ENCODE data around the gene ARHGAP36.

DNA sequence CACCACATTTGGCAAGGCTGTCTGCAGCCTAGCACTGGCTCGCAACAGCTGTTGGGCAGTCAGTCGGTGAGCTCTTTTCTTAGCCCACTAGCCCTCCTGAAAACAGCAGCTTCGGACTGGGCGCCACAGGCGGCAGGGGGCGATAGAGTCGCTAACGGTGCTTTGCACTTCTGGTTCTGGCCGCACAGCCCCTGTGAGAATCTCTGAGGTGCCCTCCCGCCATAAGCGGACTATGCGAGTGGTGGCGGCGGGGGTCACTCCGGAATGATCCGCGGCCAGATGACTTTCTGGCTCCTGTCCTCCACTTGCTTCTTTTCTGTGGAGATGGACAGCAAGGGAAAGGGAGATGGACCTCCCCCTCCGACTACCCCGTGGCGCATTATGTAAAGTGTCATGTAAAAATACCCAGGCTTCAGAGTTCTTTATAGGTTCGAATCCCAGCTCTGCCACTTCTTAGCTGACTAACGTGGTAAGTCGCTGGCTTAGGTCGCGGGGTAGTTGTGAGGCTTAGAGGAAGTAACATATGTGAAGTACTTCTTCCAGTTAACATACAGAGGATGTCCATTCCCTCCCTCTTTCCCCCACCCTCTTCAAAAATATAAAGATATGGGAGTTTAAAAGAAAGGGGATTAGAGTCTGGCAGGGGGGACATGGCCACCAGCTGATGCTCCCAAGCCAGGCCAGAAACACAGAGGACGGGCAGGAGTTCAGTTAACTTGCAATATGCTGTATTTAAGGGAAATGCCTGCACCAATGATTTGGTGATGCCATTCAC is 11.0 kb downstream of the ARHGAP36 start:
- TF ChIP-seq SRF (IDR thresholded peaks at IDR 0.05; ENCODE audit: low read depth, low read length), result no peak
- TF ChIP-seq RBBP5 (IDR thresholded peaks at IDR 0.05; ENCODE audit: borderline replicate concordance, low read depth, low read length), result no peak
- TF ChIP-seq TAF1 (IDR thresholded peaks at IDR 0.05; ENCODE audit: low read depth, low read length), result no peak
- no peak for TF ChIP-seq POLR2A (IDR thresholded peaks at IDR 0.05; ENCODE audit: control extremely low read depth in 1 of 2, low read depth in 2 of 2, low read length in 2 of 2)
- no peak for TF ChIP-seq EZH2 (IDR thresholded peaks at IDR 0.05; ENCODE audit: low read depth, low read length, severe bottlenecking)
- no peak for TF ChIP-seq RFX5 (IDR thresholded peaks at IDR 0.05; ENCODE audit: borderline replicate concordance, low read depth, low read length)
- TF ChIP-seq, protein P1, sequence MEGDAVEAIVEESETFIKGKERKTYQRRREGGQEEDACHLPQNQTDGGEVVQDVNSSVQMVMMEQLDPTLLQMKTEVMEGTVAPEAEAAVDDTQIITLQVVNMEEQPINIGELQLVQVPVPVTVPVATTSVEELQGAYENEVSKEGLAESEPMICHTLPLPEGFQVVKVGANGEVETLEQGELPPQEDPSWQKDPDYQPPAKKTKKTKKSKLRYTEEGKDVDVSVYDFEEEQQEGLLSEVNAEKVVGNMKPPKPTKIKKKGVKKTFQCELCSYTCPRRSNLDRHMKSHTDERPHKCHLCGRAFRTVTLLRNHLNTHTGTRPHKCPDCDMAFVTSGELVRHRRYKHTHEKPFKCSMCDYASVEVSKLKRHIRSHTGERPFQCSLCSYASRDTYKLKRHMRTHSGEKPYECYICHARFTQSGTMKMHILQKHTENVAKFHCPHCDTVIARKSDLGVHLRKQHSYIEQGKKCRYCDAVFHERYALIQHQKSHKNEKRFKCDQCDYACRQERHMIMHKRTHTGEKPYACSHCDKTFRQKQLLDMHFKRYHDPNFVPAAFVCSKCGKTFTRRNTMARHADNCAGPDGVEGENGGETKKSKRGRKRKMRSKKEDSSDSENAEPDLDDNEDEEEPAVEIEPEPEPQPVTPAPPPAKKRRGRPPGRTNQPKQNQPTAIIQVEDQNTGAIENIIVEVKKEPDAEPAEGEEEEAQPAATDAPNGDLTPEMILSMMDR (IDR thresholded peaks at IDR 0.05; ENCODE audit: control extremely low read depth in 1 of 3, insufficient read depth in 1 of 3, low read depth in 1 of 3, low read length in 3 of 3), result peak; percentile 65 to 74 (median 67)
- TF ChIP-seq, protein P2, sequence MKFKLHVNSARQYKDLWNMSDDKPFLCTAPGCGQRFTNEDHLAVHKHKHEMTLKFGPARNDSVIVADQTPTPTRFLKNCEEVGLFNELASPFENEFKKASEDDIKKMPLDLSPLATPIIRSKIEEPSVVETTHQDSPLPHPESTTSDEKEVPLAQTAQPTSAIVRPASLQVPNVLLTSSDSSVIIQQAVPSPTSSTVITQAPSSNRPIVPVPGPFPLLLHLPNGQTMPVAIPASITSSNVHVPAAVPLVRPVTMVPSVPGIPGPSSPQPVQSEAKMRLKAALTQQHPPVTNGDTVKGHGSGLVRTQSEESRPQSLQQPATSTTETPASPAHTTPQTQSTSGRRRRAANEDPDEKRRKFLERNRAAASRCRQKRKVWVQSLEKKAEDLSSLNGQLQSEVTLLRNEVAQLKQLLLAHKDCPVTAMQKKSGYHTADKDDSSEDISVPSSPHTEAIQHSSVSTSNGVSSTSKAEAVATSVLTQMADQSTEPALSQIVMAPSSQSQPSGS (IDR thresholded peaks at IDR 0.05; ENCODE audit: low read length), result no peak
